ENCODE results near the gene TNRC18. TPM values are rescaled to one million over a fixed set of nuclear protein-coding genes. Genes with fewer than 3 reads are reported as not detected.
A peak's percentile ranks its signal among the peaks of the same experiment; 100 is the strongest.

TNRC18 gene
- total RNA-seq, 1 donor from 2014 or later: 95.4 TPM

- H3K4me1 Mint-ChIP-seq (ENCODE audit: low read depth): peaks cover 32% of the 10 kb centered on the region
- no peak overlapping the region for H3K4me3 Mint-ChIP-seq (ENCODE audit: unreplicated experiment)
- no peak for DNase-seq (ENCODE audit: low spot score)
- peak overlapping the region; percentile 34 for H3K27ac Mint-ChIP-seq (ENCODE audit: unreplicated experiment)
- TF ChIP-seq CTCF (IDR thresholded peaks at IDR 0.05): no peak
- H3K36me3 Mint-ChIP-seq (ENCODE audit: low read depth): peaks cover 43% of the 10 kb centered on the region
- no peaks in the 10 kb centered on the region for H3K27me3 Mint-ChIP-seq (ENCODE audit: low read depth)
- no peaks in the 10 kb centered on the region for H3K9me3 Mint-ChIP-seq (ENCODE audit: low read depth)
Observed at GRCh38 chr7:5354460-5355232, 69.0 kb downstream of the TNRC18 start.

GRCh38 chr7:5352440-5353010 lies 71.1 kb downstream of the TNRC18 start:
- Mint-ChIP-seq H3K4me3 (ENCODE audit: unreplicated experiment) (no peak overlapping the region), H3K27ac (ENCODE audit: unreplicated experiment) (no peak overlapping the region), H3K27me3 (ENCODE audit: low read depth) (no peaks in the 10 kb centered on the region), H3K36me3 (ENCODE audit: low read depth) (peaks cover 39% of the 10 kb centered on the region), H3K9me3 (ENCODE audit: low read depth) (no peaks in the 10 kb centered on the region), H3K4me1 (ENCODE audit: low read depth) (peaks cover 32% of the 10 kb centered on the region)
- no peak for DNase-seq (ENCODE audit: low spot score)
- TF ChIP-seq CTCF (IDR thresholded peaks at IDR 0.05): no peak

GRCh38 chr7:5351507-5352265 lies 71.9 kb downstream of the TNRC18 start:
- H3K27ac Mint-ChIP-seq (ENCODE audit: unreplicated experiment): peak overlapping the region; percentile 12
- H3K27me3 Mint-ChIP-seq (ENCODE audit: low read depth): no peaks in the 10 kb centered on the region
- H3K36me3 Mint-ChIP-seq (ENCODE audit: low read depth): peaks cover 35% of the 10 kb centered on the region
- H3K4me3 Mint-ChIP-seq (ENCODE audit: unreplicated experiment): no peak overlapping the region
- no peak for TF ChIP-seq CTCF (IDR thresholded peaks at IDR 0.05)
- no peaks in the 10 kb centered on the region for H3K9me3 Mint-ChIP-seq (ENCODE audit: low read depth)
- no peak for DNase-seq (ENCODE audit: low spot score)
- H3K4me1 Mint-ChIP-seq (ENCODE audit: low read depth): peaks cover 32% of the 10 kb centered on the region

GRCh38 chr7:5350600-5351385 lies 72.8 kb downstream of the TNRC18 start:
- no peaks in the 10 kb centered on the region for H3K27me3 Mint-ChIP-seq (ENCODE audit: low read depth)
- TF ChIP-seq CTCF (IDR thresholded peaks at IDR 0.05): no peak
- peaks cover 32% of the 10 kb centered on the region for H3K4me1 Mint-ChIP-seq (ENCODE audit: low read depth)
- H3K4me3 Mint-ChIP-seq (ENCODE audit: unreplicated experiment): no peak overlapping the region
- no peaks in the 10 kb centered on the region for H3K9me3 Mint-ChIP-seq (ENCODE audit: low read depth)
- H3K36me3 Mint-ChIP-seq (ENCODE audit: low read depth): peaks cover 32% of the 10 kb centered on the region
- H3K27ac Mint-ChIP-seq (ENCODE audit: unreplicated experiment): no peak overlapping the region
- DNase-seq (ENCODE audit: low spot score): no peak

GRCh38 chr7:5350174-5350463 lies 73.5 kb downstream of the TNRC18 start:
- H3K9me3 Mint-ChIP-seq (ENCODE audit: low read depth): no peaks in the 10 kb centered on the region
- H3K27me3 Mint-ChIP-seq (ENCODE audit: low read depth): no peaks in the 10 kb centered on the region
- H3K27ac Mint-ChIP-seq (ENCODE audit: unreplicated experiment): no peak overlapping the region
- no peak for DNase-seq (ENCODE audit: low spot score)
- H3K36me3 Mint-ChIP-seq (ENCODE audit: low read depth): peaks cover 28% of the 10 kb centered on the region
- H3K4me1 Mint-ChIP-seq (ENCODE audit: low read depth): peaks cover 29% of the 10 kb centered on the region
- no peak overlapping the region for H3K4me3 Mint-ChIP-seq (ENCODE audit: unreplicated experiment)
- TF ChIP-seq CTCF (IDR thresholded peaks at IDR 0.05): no peak
